D341Med (cell line): ENCODE measurements around the gene LTBP1.
"Not testable (repeated sequence)": the region's sequence is repeated elsewhere in the genome, so short reads cannot be mapped to it uniquely, and the experiment has no call there.

ENCODE experiments used
- DNase-seq: peaks from one replicate; pipeline ENCODE4 v3.0.0; 2012; ENCODE audit warnings: low spot score

The LTBP1 gene

GRCh38 chr2:33229646-33230045, 282.9 kb downstream of the LTBP1 start:
- DNase-seq = no peak

DNA sequence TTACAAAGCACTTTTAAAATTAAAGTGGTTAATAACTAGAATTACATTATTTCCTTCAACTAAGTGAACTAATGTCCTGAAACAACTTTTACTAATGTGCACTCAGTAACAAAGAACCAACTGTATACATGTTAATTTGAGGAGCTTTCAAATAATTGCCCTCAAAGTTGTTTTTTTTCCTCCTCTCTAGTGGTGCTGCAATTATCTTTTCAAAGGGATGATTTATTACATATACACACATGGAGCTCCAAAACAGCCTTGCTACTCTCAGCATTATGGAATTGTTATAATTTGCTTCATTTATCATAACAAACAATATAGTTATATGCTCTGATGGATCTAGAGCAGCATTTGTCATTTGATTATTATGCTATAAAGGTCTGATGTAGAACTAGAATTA, 283.4 kb downstream of the LTBP1 start:
- no peak for DNase-seq

GRCh38 chr2:33230842-33231241, 284.1 kb downstream of the LTBP1 start:
- no peak for DNase-seq

DNA sequence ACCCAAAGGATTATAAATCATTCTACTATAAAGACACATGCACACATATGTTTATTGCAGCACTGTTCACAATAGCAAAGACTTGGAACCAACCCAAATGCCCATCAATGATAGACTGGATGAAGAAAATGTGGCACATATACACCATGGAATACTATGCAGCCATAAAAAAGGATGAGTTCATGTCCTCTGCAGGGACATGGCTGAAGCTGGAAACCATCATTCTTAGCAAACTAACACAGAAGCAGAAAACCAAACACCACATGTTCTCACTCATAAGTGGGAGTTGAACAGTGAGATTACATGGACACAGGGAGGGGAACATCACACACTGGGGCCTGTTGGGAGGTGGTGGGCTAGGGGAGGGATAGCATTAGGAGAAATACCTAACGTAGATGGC, 288.8 kb downstream of the LTBP1 start:
- DNase-seq = not testable (repeated sequence)

DNA sequence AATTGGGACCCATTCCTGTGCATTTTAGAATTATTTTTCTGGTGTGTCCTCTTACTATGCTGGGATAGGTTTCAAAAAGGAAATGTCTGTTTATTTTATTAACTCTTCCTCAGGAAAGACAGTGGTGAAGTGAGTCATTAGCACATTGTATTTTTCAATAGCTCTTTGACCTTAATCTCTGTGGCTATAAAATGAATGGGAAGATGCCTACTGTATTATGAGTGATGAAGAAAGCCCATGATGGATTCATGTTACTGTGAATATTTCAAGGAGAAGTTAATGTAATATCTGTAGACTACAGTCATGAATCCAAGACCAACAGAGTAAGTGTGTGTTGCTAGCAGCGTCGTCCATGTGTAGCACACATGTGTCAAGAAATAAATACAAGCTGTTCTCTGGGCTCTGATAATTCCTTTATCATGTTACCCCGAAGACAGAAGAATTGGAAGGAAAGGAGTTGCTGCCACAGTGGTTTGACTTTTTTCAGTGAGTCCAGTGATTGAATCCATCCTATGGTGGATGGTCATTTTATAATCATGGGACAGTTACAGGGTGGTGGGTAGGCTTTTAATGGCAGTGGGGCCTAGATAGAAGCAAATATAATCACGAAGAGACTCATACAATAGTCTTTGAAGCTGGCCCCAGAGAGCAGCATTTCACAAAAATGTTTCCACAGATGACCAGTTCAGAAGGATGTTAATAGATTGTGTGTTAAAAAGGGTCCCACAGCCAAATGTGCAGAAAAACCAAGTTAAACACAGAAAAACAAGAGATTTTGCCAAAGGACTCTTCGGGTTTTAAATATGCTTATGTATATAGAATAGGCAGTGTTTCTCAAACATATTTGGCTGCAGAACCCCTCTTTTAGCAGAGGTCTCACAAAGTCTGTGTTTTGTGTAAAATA, 290.0 kb downstream of the LTBP1 start:
- DNase-seq = no peak

- DNase-seq = no peak
Measured at GRCh38 chr2:33238111-33238510, 291.4 kb downstream of the LTBP1 start.

- no peak for DNase-seq
Measured at GRCh38 chr2:33240178-33240577, 293.4 kb downstream of the LTBP1 start.

- DNase-seq = no peak
Measured at GRCh38 chr2:33241072-33241471, 294.3 kb downstream of the LTBP1 start.

DNA sequence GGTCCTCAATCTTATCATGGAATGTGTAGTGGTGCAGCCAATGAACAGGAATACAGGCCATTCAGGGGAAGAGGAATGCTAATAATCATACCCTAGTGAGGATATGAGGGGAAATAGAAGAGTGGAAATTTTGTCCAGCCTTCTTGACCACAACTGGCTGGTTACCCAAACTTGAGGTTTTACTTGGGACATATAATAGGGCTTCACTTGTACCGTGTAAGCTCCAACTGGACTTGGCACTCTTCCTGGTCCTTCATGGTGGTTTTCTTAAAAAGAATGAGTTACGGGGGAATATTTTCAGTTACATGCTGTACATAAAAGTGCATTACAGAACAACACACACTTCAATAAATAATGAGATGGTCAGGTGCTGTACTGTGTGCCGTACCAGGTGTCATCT, 294.8 kb downstream of the LTBP1 start:
- DNase-seq = no peak

DNA sequence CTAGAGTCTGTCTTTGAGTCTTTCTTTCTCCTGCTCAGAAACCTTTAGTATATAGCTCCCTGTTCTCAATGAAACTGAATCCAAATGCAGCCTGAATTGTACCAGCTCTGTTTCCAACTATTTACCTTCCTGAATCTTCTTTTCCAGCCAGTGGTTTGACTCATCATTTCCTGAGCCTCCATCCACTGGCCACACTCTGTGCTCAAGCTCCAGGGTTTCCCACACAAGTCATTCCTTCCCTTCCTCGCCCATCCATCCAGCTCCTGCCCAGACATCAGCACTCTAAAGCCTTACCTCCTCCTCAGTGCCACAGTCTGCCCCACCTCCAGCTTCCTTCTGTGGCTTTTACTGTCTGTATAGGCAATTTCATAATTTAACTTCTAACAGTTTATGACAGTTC, 296.1 kb downstream of the LTBP1 start:
- DNase-seq = no peak

- DNase-seq = no peak
Measured at GRCh38 chr2:33246432-33246831, 299.7 kb downstream of the LTBP1 start.

DNA sequence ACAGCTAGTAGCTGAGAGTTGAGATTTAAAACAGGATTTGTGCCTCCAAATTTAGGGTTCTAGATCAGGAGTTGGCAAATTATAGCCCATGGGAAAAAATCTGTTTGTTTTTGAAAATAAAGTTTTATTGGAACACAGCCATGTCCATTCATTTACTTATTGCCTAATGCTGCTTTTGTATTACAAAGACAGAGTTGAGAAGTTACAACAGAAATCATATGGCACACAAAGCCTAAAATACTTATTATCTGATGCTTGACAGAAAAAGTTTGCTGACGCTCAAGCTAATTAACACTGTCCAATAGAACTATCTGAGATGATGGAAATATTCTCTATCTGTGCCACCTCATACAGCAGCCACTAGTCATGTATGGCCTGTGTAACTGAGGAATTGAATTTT, 300.6 kb downstream of the LTBP1 start:
- DNase-seq = no peak

- no peak for DNase-seq
Measured at GRCh38 chr2:33250417-33251029, 303.8 kb downstream of the LTBP1 start.

DNA sequence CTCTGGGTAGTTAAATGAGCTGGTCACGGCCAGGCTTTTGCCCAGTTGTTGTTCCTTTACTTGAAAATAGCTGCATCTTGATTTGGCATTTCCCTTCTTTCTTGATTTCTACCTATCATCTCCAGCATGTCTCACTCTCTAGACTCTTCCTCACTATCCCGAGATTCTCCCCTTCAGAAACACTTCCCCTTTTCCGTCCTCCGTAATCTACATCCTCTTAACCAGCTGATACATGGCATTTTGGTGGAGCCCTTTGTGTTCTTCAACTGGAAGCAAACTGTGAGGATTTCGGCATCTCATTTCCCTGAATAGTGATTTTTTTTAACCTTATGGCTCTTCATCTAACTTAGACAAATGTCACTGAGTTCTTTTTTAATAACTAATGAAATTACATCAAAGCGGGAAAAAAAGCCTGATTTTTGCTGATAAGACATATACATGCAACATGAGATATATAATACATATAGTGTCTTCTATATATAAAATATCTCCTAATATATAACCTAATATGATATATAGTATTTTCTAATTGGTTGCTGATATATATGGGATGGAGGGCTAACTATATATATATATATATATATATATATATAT, 309.5 kb downstream of the LTBP1 start:
- DNase-seq = no peak

DNA sequence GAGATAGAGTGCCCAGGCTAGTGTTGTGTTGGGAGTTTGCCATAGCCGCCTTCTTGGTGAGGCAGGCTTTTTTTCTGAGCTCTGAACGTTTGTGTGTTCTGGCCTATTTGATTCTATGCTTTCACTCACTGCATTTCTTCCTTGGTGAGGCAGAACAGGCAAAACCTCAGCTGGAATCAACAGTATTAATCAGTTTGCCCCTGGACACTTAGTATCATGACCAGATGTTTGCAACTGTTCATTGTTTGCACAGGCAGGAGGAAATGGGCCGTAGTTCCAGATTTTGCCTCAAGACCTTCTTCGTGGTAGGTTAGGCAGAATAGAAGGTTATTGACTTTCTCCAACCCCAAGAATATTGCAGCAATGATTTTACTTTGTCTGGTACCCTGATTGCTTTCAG, 311.6 kb downstream of the LTBP1 start:
- no peak for DNase-seq

GRCh38 chr2:33262097-33262496, 315.3 kb downstream of the LTBP1 start:
- no peak for DNase-seq

GRCh38 chr2:33264766-33265165, 318.0 kb downstream of the LTBP1 start:
- no peak for DNase-seq

GRCh38 chr2:33265584-33266338, 319.0 kb downstream of the LTBP1 start:
- DNase-seq = no peak

GRCh38 chr2:33266467-33266866, 319.7 kb downstream of the LTBP1 start:
- DNase-seq = no peak

- no peak for DNase-seq
Measured at GRCh38 chr2:33267043-33267442, 320.3 kb downstream of the LTBP1 start.

GRCh38 chr2:33267756-33268155, 321.0 kb downstream of the LTBP1 start:
- DNase-seq = no peak

DNA sequence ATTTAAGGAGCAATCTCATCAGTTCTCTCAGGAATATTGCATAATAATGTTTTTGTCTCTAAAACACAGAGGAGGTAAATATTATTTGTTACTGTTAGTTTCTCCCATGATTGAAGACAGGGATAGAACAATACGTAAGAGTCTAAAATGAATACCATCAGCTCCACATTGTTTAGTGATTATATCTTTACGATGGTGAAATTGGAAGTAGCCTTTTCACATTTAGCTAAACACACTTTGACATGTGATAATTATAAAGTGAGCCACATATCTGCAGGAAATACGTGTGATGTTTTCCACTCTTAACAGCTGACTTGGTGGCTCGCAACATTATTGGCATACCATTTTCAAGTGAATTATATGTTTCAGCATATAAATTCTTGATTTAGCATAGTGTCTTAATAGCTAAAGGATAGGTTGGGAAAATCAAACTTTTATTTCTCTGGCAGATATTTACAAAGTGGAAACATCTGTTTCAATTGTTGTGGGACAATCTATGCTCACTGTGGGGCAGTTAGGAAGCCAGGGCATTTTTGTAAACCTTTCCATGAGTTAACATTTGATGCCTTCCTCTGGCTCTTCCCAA, 321.6 kb downstream of the LTBP1 start:
- no peak for DNase-seq
